Measurements from ENCODE around the gene NTS.

DNA sequence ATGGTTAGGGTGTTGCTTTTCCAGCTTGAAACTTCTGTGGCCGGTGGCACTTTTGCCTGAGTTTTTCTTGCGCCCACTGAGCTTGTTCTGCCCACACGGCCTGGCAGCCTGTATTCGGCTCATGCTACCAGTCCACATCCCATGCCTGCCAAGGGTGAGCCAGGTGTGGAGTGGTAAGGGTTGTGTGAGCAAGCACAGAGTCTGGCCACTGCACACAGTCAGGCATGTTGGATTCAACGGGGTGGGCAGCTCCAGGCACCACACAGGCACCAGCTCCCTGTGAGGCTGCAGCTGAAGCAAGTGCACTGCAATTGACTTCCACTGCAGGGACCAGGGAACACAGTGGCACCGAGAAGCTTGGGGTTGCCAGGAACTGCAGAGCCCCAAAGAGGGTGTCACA is 18.8 kb upstream of the NTS start:
- TF ChIP-seq CTCF (IDR thresholded peaks at IDR 0.05) (no peak), POLR2A (IDR thresholded peaks at IDR 0.05) (no peak)
